Lower leg skin (tissue), 4 donors: ENCODE data around the gene KLHDC9. TPM values are rescaled to one million over a fixed set of nuclear protein-coding genes. Genes with fewer than 3 reads are reported as not detected.

ENCODE experiments used
- DNase-seq, 2 donors: peaks; one replicate each; pipeline ENCODE4 v3.0.0-alpha.2; 2019; ENCODE audit warnings: low spot score in 2 of 2
- H3K4me3 ChIP-seq: fragments of 200-600 bp; sonication (generic); 2 replicates; pipeline ENCODE4 v1.5.1; 2017; ENCODE audit warnings: mild to moderate bottlenecking, low read depth; ENCODE audit not compliant: poor library complexity, severe bottlenecking
- CTCF ChIP-seq, 3 donors: fragments of 450-650 bp; IDR thresholded peaks; one replicate each; pipeline ENCODE4 v1.5.1; 2016; ENCODE audit warnings: antibody characterized with exemption in 3 of 3, mild to moderate bottlenecking in 3 of 3, moderate library complexity in 2 of 3
- POLR2A ChIP-seq, 2 donors: fragments of 450-650 bp; IDR thresholded peaks; one replicate each; pipeline ENCODE4 v1.6.1; 2016 to 2017; ENCODE audit warnings: antibody characterized with exemption in 2 of 2, mild to moderate bottlenecking in 1 of 2, moderate library complexity in 1 of 2
- WGBS, 2 donors: methylation state at CpG; one replicate each; pipeline ENCODE4 v1.1.5; 2018; 5-methylcytosine and 5-hydroxymethylcytosine counted together
- intact Hi-C: fragments of 100-400 bp; cut with DNase I; formaldehyde crosslinking; loops from one replicate; pipeline ENCODE4 v1.15.0; 2023; ENCODE audit warnings: low total_unique reads
- total RNA-seq, 4 donors: library from RNA; depleted of rRNA; stranded (reverse); fragments of >200 nt; gene quantifications; one replicate each; pipeline ENCODE4 v1.1.0, GENCODE V29; 2016

The KLHDC9 gene
- 1 to 10 TPM in 2 of 4 donors, under 1 TPM in 2; 0.42 to 4.2 (median 1.9) TPM for total RNA-seq

DNA sequence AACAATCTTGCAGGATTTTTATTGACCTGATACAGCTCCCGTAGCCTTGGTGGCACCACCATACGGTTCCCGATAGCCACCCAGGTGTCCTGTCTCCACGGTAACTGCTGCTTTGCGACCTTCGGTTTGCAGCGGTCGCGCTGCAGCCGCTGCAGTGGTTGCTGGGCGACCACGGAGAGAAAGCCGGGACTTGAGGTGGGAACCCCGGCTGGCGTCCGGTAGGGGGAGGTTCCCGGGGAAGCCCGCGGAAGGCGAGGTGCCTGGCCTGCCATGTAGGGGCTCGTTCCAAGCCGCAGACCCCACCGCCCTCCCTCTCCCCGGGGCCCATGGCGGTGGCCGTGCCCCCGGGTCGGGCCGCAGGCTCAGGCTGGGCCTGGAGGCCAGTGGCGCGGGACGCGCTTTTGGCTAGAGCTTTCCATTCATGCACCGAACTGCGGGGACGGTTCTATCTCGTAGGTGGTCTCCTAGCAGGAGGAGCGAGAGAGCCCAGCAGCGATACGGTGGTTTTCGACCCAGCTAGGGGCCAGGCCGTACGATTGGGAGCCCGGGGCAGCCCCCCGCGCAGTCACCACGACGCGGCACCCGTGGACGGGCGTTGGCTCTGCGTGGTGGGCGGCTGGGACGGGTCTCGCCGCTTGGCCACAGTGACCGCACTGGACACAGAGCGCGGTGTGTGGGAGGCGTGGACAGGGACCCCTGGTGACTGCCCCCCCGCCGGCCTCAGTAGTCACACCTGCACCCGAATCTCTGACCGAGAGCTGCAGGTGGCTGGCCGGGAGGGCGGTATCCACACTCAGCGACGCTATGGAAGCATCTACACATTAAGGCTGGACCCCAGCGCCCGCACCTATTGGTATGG is at the start of gene KLHDC9:
KLHDC9 (plus strand) TSS at position 152 of the 859 bp plus-strand sequence; CDS start at position 327, 175 bp downstream.
- WGBS, 2 donors: 11 to 32% methylated on average over 13 to 62 of the region's 71 CpGs
- intact Hi-C loops: loop anchor here (5.0 to 10.0 kb wide), 2 partner anchors 96 to 374 kb away; no protein-coding TSS in a partner anchor
- TF ChIP-seq CTCF (IDR thresholded peaks at IDR 0.05): no peak
- no peak for TF ChIP-seq POLR2A (IDR thresholded peaks at IDR 0.05)

GRCh38 chr1:161048949-161049722 is 49.0 kb upstream of the KLHDC9 start:
- DNase-seq: no peak
- intact Hi-C loops: no loop called here
- 92 to 93% methylated on average over 5 of the region's 5 CpGs for WGBS, 2 donors
- no peak for TF ChIP-seq POLR2A (IDR thresholded peaks at IDR 0.05)
- TF ChIP-seq CTCF (IDR thresholded peaks at IDR 0.05): no peak
- H3K4me3 ChIP-seq: no peak overlapping the region

More for the DNA sequence above, at the start of gene KLHDC9:
- peak in 1 of 2 donors; percentile 91 for DNase-seq
- H3K4me3 ChIP-seq: peak within 1 kb of the TSS; percentile 31

DNA sequence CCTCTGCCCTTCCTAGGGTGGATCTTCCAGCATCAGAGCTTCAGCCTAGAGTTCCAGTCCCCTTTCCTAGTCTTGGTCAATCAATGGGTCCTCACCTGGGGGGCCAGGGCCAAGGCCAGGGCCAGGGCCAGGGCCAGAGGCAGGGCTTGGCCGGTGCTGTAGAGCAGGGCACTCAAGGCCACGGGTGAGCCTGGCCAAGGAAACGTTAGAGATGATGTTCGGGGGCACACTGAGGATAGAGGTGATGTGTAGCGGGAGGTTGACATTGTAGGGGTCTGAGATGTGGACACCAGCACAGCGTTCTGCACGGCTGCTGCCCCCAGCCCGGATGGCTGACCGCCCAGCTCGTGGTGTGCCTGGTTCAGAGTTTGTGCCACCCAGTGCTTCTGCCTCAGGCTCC is 46.9 kb upstream of the KLHDC9 start:
- TF ChIP-seq POLR2A (IDR thresholded peaks at IDR 0.05) (no peak), CTCF (IDR thresholded peaks at IDR 0.05) (no peak)
- intact Hi-C loops: no loop called here
- H3K4me3 ChIP-seq: no peak overlapping the region
- no peak for DNase-seq
- 92 to 94% methylated on average over 10 of the region's 10 CpGs for WGBS, 2 donors

DNA sequence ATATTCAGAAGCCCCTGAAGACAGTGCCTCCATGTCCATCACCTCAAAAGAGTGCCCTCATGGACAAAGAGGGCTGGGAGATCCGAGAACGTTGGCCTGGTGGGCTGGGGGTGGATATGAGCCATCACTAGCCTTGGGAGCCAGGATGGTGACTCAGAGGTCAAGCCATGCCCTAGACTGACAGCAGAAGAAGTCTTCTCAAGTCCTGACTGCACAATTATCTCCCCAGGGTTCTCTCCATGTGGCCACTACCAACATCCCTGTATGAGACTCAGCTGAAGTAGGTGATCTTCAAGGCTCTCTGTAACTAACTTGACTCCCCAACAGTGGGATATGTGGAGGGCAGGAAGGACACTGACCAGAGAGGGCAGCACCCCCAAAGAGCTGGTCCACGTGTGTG is 45.3 kb upstream of the KLHDC9 start:
- no peak for TF ChIP-seq POLR2A (IDR thresholded peaks at IDR 0.05)
- no peak for TF ChIP-seq CTCF (IDR thresholded peaks at IDR 0.05)
- intact Hi-C loops: no loop called here
- 78 to 93% methylated on average over 3 of the region's 3 CpGs for WGBS, 2 donors
- H3K4me3 ChIP-seq: no peak overlapping the region
- no peak for DNase-seq

GRCh38 chr1:161054232-161054631 is 43.9 kb upstream of the KLHDC9 start:
- TF ChIP-seq CTCF (IDR thresholded peaks at IDR 0.05) (no peak), POLR2A (IDR thresholded peaks at IDR 0.05) (no peak)
- H3K4me3 ChIP-seq: no peak overlapping the region
- no peak for DNase-seq
- intact Hi-C loops: no loop called here
- WGBS, 2 donors: 93 to 94% methylated on average over 3 to 4 of the region's 4 CpGs
